Measurements from ENCODE around the gene SDK2. TPM values are rescaled to one million over a fixed set of nuclear protein-coding genes. Genes with fewer than 3 reads are reported as not detected.
A peak's percentile ranks its signal among the peaks of the same experiment; 100 is the strongest.

Gene SDK2
- total and polyA plus RNA-seq, 2 experiments from 2014 or later: 0.59 to 1.2 TPM

GRCh38 chr17:73646409-73647300 lies 2.4 kb upstream of the SDK2 start:
- peaks cover 72% of the 10 kb centered on the region for H3K27me3 ChIP-seq
- no peak overlapping the region for H3K4me3 ChIP-seq
- H3K4me1 ChIP-seq (ENCODE audit: insufficient read depth): peaks cover 16% of the 10 kb centered on the region
- no peaks in the 10 kb centered on the region for H3K79me2 ChIP-seq
- H4K20me1 ChIP-seq (ENCODE audit: insufficient read depth, poor library complexity, severe bottlenecking): no peaks in the 10 kb centered on the region
- no peaks in the 10 kb centered on the region for H3K9me2 ChIP-seq (replicated peaks; ENCODE audit: insufficient read depth)
- no peak overlapping the region for H3K4me2 ChIP-seq
- H2AFZ ChIP-seq: no peak overlapping the region
- 56% methylated on average over 19 of the region's 19 CpGs for WGBS (ENCODE audit: low lambda C conversion rate, missing lambda C conversion rate)
- no peaks in the 10 kb centered on the region for H3K9me3 ChIP-seq (ENCODE audit: low read depth)
- peak; percentile 41 for DNase-seq (ENCODE audit: low spot score)
- no peak overlapping the region for H3K27ac ChIP-seq
- no peaks in the 10 kb centered on the region for H3K36me3 ChIP-seq (replicated peaks; ENCODE audit: insufficient read depth, low read depth)
- TF ChIP-seq EZH2phosphoT487 (IDR thresholded peaks at IDR 0.05; ENCODE audit: low read depth, severe bottlenecking, unreplicated experiment): no peak
- peak; percentile 36 for TF ChIP-seq CTCF (IDR thresholded peaks at IDR 0.05; ENCODE audit: poor library complexity)

GRCh38 chr17:73645050-73645871 lies 1.0 kb upstream of the SDK2 start:
- Histone ChIP-seq H3K4me3 (peak overlapping the region; percentile 17), H3K9me3 (ENCODE audit: low read depth) (no peaks in the 10 kb centered on the region), H3K27ac (no peak overlapping the region), H3K79me2 (no peaks in the 10 kb centered on the region), H3K4me1 (ENCODE audit: insufficient read depth) (peaks cover 16% of the 10 kb centered on the region), H3K36me3 (replicated peaks; ENCODE audit: insufficient read depth, low read depth) (no peaks in the 10 kb centered on the region), H3K9me2 (replicated peaks; ENCODE audit: insufficient read depth) (no peaks in the 10 kb centered on the region), H4K20me1 (ENCODE audit: insufficient read depth, poor library complexity, severe bottlenecking) (no peaks in the 10 kb centered on the region), H3K4me2 (peak overlapping the region; percentile 98), H3K27me3 (peaks cover 85% of the 10 kb centered on the region), H2AFZ (no peak overlapping the region)
- peak; percentile 79 for DNase-seq (ENCODE audit: low spot score)
- 5% methylated on average over 57 of the region's 90 CpGs for WGBS (ENCODE audit: low lambda C conversion rate, missing lambda C conversion rate)
- TF ChIP-seq CTCF (IDR thresholded peaks at IDR 0.05; ENCODE audit: poor library complexity) (peak; percentile 22), EZH2 (IDR thresholded peaks at IDR 0.05; ENCODE audit: borderline replicate concordance) (no peak), EZH2phosphoT487 (IDR thresholded peaks at IDR 0.05; ENCODE audit: low read depth, severe bottlenecking, unreplicated experiment) (no peak)

GRCh38 chr17:73643852-73644144 lies 447 bp downstream of the SDK2 start:
- H3K9me2 ChIP-seq (replicated peaks; ENCODE audit: insufficient read depth): no peaks in the 10 kb centered on the region
- H3K27ac ChIP-seq: no peak overlapping the region

More at GRCh38 chr17:73643852-73644144, 447 bp downstream of the SDK2 start:
- Histone ChIP-seq H3K9me3 (ENCODE audit: low read depth) (no peaks in the 10 kb centered on the region), H3K79me2 (no peaks in the 10 kb centered on the region), H3K4me2 (peak overlapping the region; percentile 98), H2AFZ (no peak overlapping the region), H3K4me1 (ENCODE audit: insufficient read depth) (peaks cover 16% of the 10 kb centered on the region), H3K36me3 (replicated peaks; ENCODE audit: insufficient read depth, low read depth) (no peaks in the 10 kb centered on the region), H3K4me3 (peak overlapping the region; percentile 70), H3K27me3 (peaks cover 82% of the 10 kb centered on the region), H4K20me1 (ENCODE audit: insufficient read depth, poor library complexity, severe bottlenecking) (no peaks in the 10 kb centered on the region)
- DNase-seq (ENCODE audit: low spot score): no peak
- TF ChIP-seq EZH2 (IDR thresholded peaks at IDR 0.05; ENCODE audit: borderline replicate concordance): no peak
- no peak for TF ChIP-seq CTCF (IDR thresholded peaks at IDR 0.05; ENCODE audit: poor library complexity)
- TF ChIP-seq EZH2phosphoT487 (IDR thresholded peaks at IDR 0.05; ENCODE audit: low read depth, severe bottlenecking, unreplicated experiment): no peak
- WGBS (ENCODE audit: low lambda C conversion rate, missing lambda C conversion rate): 0% methylated on average over 4 of the region's 13 CpGs

Data from hepatocyte (in vitro differentiated cells).